ENCODE results near the gene SLC9A5. TPM values are rescaled to one million over a fixed set of nuclear protein-coding genes. Genes with fewer than 3 reads are reported as not detected.

Gene SLC9A5
- total and polyA plus RNA-seq, 2 experiments from 2014 or later: 4.5 to 5.4 TPM

DNA sequence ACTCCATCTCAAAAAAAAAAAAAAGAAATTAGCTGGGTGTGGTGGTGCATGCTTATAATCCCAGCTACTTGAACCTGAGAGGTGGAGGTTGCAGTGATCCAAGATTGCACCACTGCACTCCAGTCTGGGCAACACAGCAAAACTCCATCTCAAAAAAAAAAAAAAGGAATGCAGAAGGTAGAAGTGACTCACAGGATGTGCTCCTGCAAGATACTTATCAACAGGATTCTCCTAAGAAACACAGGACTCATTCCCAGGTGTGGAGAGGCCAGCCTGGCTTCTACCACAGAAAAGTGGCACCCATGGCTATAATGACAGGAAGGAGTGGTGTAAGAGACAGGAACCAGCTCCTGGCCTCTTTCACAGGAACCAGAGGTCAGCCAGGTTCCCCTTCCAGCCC, 36.0 kb upstream of the SLC9A5 start (continued):
- TF ChIP-seq, protein P1, sequence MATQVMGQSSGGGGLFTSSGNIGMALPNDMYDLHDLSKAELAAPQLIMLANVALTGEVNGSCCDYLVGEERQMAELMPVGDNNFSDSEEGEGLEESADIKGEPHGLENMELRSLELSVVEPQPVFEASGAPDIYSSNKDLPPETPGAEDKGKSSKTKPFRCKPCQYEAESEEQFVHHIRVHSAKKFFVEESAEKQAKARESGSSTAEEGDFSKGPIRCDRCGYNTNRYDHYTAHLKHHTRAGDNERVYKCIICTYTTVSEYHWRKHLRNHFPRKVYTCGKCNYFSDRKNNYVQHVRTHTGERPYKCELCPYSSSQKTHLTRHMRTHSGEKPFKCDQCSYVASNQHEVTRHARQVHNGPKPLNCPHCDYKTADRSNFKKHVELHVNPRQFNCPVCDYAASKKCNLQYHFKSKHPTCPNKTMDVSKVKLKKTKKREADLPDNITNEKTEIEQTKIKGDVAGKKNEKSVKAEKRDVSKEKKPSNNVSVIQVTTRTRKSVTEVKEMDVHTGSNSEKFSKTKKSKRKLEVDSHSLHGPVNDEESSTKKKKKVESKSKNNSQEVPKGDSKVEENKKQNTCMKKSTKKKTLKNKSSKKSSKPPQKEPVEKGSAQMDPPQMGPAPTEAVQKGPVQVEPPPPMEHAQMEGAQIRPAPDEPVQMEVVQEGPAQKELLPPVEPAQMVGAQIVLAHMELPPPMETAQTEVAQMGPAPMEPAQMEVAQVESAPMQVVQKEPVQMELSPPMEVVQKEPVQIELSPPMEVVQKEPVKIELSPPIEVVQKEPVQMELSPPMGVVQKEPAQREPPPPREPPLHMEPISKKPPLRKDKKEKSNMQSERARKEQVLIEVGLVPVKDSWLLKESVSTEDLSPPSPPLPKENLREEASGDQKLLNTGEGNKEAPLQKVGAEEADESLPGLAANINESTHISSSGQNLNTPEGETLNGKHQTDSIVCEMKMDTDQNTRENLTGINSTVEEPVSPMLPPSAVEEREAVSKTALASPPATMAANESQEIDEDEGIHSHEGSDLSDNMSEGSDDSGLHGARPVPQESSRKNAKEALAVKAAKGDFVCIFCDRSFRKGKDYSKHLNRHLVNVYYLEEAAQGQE (IDR thresholded peaks at IDR 0.05; ENCODE audit: unreplicated experiment): no peak
- TF ChIP-seq POLR2AphosphoS5 (IDR thresholded peaks at IDR 0.05; ENCODE audit: low read depth): no peak
- no peak for TF ChIP-seq ZNF114 (CRISPR knock-in tag; IDR thresholded peaks at IDR 0.05)
- no peak for TF ChIP-seq NANOG (IDR thresholded peaks at IDR 0.05; ENCODE audit: borderline replicate concordance)
- TF ChIP-seq, protein P2, sequence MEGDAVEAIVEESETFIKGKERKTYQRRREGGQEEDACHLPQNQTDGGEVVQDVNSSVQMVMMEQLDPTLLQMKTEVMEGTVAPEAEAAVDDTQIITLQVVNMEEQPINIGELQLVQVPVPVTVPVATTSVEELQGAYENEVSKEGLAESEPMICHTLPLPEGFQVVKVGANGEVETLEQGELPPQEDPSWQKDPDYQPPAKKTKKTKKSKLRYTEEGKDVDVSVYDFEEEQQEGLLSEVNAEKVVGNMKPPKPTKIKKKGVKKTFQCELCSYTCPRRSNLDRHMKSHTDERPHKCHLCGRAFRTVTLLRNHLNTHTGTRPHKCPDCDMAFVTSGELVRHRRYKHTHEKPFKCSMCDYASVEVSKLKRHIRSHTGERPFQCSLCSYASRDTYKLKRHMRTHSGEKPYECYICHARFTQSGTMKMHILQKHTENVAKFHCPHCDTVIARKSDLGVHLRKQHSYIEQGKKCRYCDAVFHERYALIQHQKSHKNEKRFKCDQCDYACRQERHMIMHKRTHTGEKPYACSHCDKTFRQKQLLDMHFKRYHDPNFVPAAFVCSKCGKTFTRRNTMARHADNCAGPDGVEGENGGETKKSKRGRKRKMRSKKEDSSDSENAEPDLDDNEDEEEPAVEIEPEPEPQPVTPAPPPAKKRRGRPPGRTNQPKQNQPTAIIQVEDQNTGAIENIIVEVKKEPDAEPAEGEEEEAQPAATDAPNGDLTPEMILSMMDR (conservative IDR thresholded peaks at IDR 0.05; ENCODE audit: low read depth in 2 of 2): no peak

DNA sequence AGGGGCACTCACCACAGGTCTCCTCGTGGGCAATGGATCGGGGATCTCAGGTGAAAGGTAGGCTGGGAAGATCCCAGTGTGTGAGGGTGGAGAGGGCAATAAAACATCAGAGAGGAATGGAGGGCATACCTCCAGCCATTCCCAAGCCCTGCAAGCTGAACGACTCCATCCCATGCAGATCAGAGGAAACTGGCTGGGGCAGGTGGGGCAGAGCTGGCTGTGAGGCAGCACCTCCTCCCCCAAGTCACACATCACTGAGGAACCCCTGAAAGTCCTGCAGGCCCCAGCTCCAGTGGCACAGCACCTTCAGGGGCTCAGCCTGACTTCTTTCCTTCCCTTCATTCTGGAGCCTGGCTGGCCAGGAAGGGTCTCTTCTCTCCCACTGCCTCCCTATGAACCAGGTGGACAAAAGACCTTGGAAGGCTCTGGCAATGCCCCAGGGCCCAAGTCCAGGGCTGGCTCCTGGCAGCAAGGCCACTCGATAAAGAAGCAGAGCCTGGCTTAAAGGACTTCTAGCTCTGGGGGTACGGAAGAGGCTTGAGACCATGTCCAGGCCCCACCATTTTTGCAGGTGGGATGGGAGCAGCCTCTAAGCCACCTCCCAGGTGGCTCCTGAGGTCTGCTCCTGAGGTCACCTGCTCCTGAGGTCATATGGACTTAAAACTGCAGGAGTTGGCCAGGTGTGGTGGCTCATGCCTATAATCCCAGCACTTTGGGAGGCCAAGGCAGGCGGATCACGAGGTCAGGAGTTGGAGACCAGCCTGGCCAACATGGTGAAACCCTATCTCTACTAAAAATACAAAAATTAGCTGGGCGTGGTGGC, 35.4 kb upstream of the SLC9A5 start:
- Mint-ChIP-seq H3K4me3 (no peak overlapping the region), H3K4me1 (peaks cover 2% of the 10 kb centered on the region; the same call in 2 of the 3 replicates), H3K36me3 (ENCODE audit: low read depth) (no peaks in the 10 kb centered on the region), H3K9me3 (no peaks in the 10 kb centered on the region), H3K27ac (no peak overlapping the region), H3K27me3 (ENCODE audit: insufficient read depth, low read depth, poor library complexity) (peaks cover 18% of the 10 kb centered on the region)
- Histone ChIP-seq H3K79me2 (replicated peaks; ENCODE audit: insufficient read depth) (no peaks in the 10 kb centered on the region), H3K27ac (ENCODE audit: low read depth) (no peak overlapping the region), H3K4me1 (ENCODE audit: insufficient read depth) (no peaks in the 10 kb centered on the region), H3K4me3 (no peak overlapping the region), H2AFZ (no peak overlapping the region), H3K9me2 (ENCODE audit: insufficient read depth) (no peaks in the 10 kb centered on the region), H4K20me1 (replicated peaks; ENCODE audit: insufficient read depth) (no peaks in the 10 kb centered on the region; the same call in 1 of the 2 replicates), H3K27me3 (ENCODE audit: insufficient read depth) (no peaks in the 10 kb centered on the region), H3K36me3 (ENCODE audit: insufficient read depth) (no peaks in the 10 kb centered on the region), H3K4me2 (no peak overlapping the region), H3F3A (replicated peaks; ENCODE audit: low read depth) (no peaks in the 10 kb centered on the region)
- ATAC-seq: no peak
- TF ChIP-seq POLR2AphosphoS5 (IDR thresholded peaks at IDR 0.05; ENCODE audit: low read depth) (no peak), NANOG (IDR thresholded peaks at IDR 0.05; ENCODE audit: borderline replicate concordance) (no peak), ZNF114 (CRISPR knock-in tag; IDR thresholded peaks at IDR 0.05) (no peak), EZH2 (IDR thresholded peaks at IDR 0.05; ENCODE audit: low read depth, unreplicated experiment) (no peak), EZH2phosphoT487 (IDR thresholded peaks at IDR 0.05; ENCODE audit: unreplicated experiment) (no peak)
- DNase-seq (ENCODE audit: low spot score): no peak
